ENCODE measurements around the gene GALNS.
A peak's percentile ranks its signal among the peaks of the same experiment; 100 is the strongest.
"Not testable (repeated sequence)": the region's sequence is repeated elsewhere in the genome, so short reads cannot be mapped to it uniquely, and the experiment has no call there.

GALNS gene

GRCh38 chr16:88779406-88780141, 77.2 kb downstream of the GALNS start:
- no peak for DNase-seq

GRCh38 chr16:88778541-88779065, 78.1 kb downstream of the GALNS start:
- DNase-seq: no peak

DNA sequence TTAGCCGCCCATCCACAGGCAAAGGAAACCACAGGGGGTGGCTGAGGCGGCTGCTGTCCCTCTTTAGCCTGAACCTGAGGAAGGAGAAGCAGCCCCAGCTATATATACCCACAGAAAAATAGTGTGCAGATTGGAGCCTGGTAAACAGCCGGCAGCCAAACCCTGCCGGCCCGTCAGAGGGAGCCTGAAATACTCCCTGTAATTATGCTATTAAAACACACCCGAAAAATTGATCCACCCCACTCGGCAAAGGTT, 78.5 kb downstream of the GALNS start:
- DNase-seq: no peak

GRCh38 chr16:88777471-88778270, 79.1 kb downstream of the GALNS start:
- no peak for DNase-seq

DNA sequence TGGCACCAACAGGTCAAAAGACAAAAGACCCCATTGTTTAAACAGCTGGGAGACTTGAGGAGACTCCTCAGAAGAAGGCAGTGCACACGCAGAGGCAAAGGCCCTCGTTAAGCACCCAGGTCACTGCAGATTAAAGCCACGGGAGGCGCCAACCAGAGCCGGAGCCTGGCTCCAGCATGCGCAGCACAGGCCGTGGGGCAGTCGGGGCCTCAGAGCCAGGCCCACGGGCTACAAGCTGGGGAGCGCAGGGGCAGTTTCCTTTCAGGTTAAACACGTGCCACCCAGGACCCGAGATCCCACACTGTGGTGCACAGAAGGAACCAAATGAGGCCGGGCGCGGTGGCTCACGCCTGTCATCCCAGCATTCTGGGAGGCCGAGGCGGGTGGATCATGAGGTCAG, 80.9 kb downstream of the GALNS start:
- no peak for DNase-seq

- no peak for DNase-seq
These were observed 82.0 kb downstream of the GALNS start for GRCh38 chr16:88774544-88775393.

GRCh38 chr16:88773812-88774291, 82.9 kb downstream of the GALNS start:
- peak; percentile 16 for DNase-seq

DNA sequence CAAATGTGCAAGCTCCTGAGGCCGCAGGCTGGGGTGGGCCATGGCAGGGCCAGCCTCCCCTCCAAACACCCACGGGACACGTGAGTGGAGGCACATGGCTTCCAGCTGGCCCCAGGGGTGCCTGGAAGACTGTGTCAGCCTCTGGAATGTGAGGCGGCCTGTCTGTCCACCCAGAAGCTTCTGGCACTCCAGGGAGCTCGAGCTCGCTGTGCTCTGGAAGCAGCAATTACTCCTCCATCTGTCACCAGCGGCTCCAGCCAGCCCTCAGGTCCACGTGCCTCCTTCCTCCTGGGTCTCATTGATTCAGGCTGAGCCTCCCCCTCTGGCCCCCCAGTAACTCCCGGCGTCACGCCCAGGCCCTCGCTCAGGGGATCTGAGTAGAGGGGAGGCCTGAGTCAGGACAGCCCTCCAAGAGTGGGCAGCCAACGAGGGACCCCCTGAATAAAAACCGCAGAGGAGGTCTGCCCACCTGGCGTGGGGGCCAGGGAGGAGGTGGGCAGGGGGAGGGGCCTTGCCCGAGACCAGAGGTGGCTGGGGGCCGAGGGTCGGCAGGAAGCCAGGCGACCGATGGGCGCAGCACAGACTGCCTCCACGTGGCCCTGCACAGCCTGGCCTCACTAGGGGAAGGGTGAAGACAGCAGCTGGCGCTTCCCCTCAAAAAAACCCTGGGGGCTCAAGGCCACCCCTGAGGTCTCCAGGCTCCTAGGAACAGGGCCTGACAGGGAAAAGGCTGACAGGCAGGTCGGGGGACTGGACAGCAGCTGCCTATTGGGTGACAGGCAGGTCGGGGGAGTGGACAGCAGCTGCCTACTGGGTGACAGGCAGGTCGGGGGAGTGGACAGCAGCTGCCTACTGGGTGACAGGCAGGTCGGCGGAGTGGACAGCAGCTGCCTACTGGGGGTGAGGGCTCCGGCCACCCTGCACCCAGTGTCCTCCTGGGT, 83.6 kb downstream of the GALNS start:
- DNase-seq: no peak

- DNase-seq: not testable (repeated sequence)
These were observed 85.0 kb downstream of the GALNS start for GRCh38 chr16:88771781-88772180.

DNA sequence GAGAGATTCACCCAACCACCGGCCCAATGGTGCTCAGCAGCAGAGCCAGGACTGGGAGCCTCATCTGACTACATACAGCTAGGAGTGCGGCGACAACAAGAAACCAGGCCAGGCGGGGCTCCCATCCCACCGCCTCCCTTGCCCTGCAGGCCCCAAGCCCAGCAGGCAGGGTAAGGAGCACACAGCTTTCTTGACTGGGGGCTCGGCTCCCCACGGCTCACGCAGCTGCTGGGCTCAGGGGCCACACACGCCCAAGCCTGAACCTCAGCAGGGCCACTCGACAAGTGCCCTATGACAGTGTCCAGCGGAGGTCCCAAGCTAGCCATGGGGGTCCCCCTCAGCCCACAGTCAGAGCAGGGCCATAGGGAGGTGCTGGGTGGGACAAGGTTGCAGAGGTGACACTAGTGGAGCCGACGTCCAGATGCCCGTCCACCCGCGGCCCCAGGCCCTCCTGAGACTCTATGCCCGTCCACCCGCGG, 85.4 kb downstream of the GALNS start:
- DNase-seq: no peak

- no peak for DNase-seq
These were observed 86.1 kb downstream of the GALNS start for GRCh38 chr16:88770461-88771293.

DNA sequence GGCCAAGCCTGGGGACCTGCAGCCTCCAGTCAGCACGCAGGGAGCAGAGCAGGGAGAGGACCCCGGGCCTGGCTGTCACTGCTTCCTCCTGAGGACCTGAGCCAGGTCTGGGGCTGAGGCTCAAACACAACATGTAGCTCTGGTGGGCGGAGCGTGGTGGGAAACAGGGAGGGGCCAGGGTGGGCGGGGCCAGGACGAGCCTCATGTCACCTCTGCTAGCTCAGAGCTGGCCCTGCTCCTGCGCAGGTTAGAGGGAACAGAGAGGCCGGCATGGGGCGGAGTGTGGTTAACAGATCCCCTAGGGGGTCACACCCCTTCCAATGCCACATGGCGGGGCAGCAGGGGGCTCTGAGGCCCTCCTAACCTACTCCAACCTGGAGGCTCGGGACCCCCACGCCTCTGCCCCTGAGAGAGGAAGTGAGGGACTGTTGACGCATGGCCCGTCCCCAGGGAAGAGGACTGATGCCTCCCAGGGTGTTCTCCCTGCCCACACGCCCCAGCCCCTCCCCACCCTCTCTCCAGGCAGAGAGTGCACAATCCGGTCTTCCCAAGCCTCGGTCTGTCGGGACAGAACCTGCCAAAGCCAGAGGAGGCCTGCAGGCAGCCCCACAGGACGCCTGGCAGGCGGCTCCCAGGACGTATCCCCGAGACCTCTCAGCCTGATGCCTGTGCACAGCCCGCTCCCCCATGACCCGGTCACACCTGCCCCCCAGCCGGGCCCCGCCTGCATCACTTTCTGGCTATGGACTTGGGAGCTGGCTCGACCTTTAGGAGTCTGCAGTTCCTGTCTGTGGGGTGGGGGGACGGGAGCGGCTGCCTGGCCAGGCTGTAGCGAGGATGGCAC, 86.9 kb downstream of the GALNS start:
- DNase-seq: peak; percentile 41

DNA sequence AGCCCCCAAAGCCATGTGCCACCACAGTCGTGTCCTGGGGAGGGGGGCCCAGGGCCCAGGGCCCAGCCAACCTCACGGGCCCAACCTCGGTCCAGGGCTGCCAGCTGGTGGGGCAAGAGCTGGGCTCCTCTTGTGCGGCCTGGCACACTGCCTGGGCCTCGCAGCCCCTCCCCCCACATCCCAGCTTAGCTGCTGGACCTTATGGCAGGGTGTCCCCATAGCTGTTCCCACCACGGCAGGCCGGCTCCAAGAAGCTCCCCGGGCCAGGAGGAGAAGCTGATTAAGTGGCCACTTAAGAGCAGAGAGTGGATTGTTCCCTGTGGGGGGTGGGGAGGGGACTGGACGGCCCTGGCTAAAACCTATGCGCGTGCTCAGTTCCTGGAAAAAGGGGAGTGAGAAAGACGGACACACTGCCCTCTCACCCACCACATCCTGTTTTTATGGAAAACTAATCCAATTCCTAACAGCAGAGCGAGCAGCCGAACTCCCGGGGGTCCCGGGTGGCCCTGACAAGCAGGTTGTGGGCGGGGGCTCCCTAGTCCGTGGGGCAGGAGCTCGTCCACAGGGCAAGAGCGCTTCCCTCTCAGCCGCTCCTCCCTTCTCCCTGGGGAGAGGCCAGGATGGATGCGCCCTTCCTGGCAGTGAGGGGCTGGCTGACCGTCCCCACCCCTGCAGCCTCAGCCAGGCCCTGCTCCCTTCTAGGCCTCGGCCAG, 88.5 kb downstream of the GALNS start:
- DNase-seq: no peak

DNA sequence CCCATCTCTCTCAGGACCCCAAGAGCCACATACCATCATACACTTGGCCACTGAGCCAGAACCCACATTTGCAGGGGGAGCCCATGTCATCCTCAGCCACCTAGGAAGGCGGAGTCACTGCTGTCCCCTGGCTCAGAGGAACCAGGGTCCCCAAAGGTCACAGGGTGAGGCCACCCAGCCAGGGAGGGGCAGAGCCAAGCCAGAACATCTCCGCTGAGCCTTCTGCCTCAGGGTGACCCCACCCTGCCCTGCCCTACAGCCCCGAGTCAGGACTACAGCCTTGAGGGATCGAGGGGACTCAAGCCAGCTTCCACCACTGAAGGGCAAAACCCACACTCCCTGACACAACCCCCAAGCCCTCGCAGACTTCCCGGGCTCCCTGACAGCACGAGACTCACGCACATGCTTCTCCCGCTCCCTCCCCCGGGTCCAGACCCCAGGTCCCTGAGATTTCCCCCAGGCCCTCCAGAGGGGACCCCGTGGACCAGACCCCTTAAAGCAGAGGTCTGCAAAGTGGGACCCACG, 89.1 kb downstream of the GALNS start:
- DNase-seq: no peak

GRCh38 chr16:88766975-88767374, 89.8 kb downstream of the GALNS start:
- no peak for DNase-seq

- DNase-seq: no peak
These were observed 91.8 kb downstream of the GALNS start for GRCh38 chr16:88764913-88765349.

DNA sequence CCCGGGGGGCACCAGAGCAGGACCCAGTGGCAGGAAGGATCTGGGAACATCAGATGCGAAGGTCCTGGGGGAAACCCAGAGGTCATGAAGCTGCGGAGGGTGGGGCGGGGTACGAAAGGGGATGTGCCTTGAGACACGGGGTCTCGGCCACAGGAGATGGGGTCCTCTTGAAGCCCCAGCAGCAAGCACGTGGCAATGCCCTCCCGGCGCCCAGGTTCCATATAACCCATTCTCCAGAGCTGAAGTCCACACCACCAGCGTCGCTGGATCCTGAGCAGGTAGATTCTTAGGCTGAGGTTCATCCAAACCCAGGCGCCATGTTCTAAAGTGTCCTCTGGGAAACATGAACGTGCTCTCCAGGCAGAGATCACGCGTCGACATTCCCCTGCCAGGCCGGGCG, 92.7 kb downstream of the GALNS start:
- DNase-seq: no peak

All from DMS53 (cell line).